ENCODE results near the gene RBM15. TPM values are rescaled to one million over a fixed set of nuclear protein-coding genes. Genes with fewer than 3 reads are reported as not detected.

RBM15 gene
- total and polyA plus RNA-seq, 2 donors (not counting 1 experiment from before 2014, with no cell fraction given) = 23.7 to 97.7 TPM

GRCh38 chr1:110309139-110309538 lies 30.0 kb upstream of the RBM15 start:
- H3K9ac ChIP-seq (ENCODE audit: low read length) = no peak overlapping the region
- no peak overlapping the region for H3K4me3 ChIP-seq (ENCODE audit: control extremely low read depth in 1 of 5, extremely low read depth in 1 of 5, insufficient read depth in 1 of 5, low read depth in 2 of 5, low read length in 4 of 5)
- intact Hi-C loops (cut with micrococcal nuclease) = no loop called here
- ChIA-PET POLR2A (no interaction called here), CTCF (interaction anchor here (6.1 to 19.5 kb wide), 2 partner anchors 101 to 152 kb away, joined by 82 to 838 read pairs; partner anchors contain the start of gene KCNC4)
- ATAC-seq (ENCODE audit: low read depth) (no peak), DNase-seq (no peak)
- no peak overlapping the region for H3K4me2 ChIP-seq (replicated peaks; ENCODE audit: low read depth, low read length, poor library complexity, severe bottlenecking)
- Mint-ChIP-seq H3K4me1 (no peaks in the 10 kb centered on the region), H3K27me3 (no peaks in the 10 kb centered on the region), H3K9me3 (ENCODE audit: insufficient read depth) (no peaks in the 10 kb centered on the region), H3K4me3 (no peak overlapping the region), H3K27ac (no peak overlapping the region)
- no peaks in the 10 kb centered on the region for H3K79me2 ChIP-seq (ENCODE audit: control insufficient read depth, insufficient read depth, low read length)
- no peak overlapping the region for H3K27ac ChIP-seq (ENCODE audit: low read length in 2 of 2)
- H3K27me3 ChIP-seq (replicated peaks in 1 of 4; ENCODE audit: control extremely low read depth in 1 of 4, control insufficient read depth in 3 of 4, insufficient read depth in 4 of 4, low read length in 3 of 4) = no peaks in the 10 kb centered on the region
- H4K20me1 ChIP-seq (ENCODE audit: control insufficient read depth, insufficient read depth, low read length, poor library complexity, severe bottlenecking) = no peaks in the 10 kb centered on the region
- peaks cover 0 to 4% of the 10 kb centered on the region in 2 donors for H3K4me1 ChIP-seq (ENCODE audit: control insufficient read depth in 2 of 2, insufficient read depth in 2 of 2, low read length in 2 of 2)
- 100% methylated on average over 1 of the region's 1 CpG for WGBS (ENCODE audit: insufficient coverage)
- H2AFZ ChIP-seq (ENCODE audit: insufficient read depth, low read depth, low read length, poor library complexity, severe bottlenecking) = no peak overlapping the region
- H3K9me3 ChIP-seq (ENCODE audit: control extremely low read depth in 1 of 3, control insufficient read depth in 2 of 3, insufficient read depth in 1 of 3, low read length in 2 of 3) = no peaks in the 10 kb centered on the region
- H3K36me3 ChIP-seq (replicated peaks in 1 of 2; ENCODE audit: control extremely low read depth in 1 of 2, control insufficient read depth in 1 of 2, extremely low read depth in 1 of 2, insufficient read depth in 2 of 2, low read length in 1 of 2) = no peaks in the 10 kb centered on the region
- TF ChIP-seq EZH2 (IDR thresholded peaks at IDR 0.05; ENCODE audit: borderline replicate concordance, insufficient read depth, low read depth, low read length, poor library complexity, severe bottlenecking) (no peak), CTCF (IDR thresholded peaks at IDR 0.05) (no peak)

- Mint-ChIP-seq H3K4me1 (no peaks in the 10 kb centered on the region), H3K4me3 (no peak overlapping the region), H3K9me3 (ENCODE audit: insufficient read depth) (no peaks in the 10 kb centered on the region), H3K27me3 (no peaks in the 10 kb centered on the region), H3K27ac (no peak overlapping the region)
- Histone ChIP-seq H3K9ac (ENCODE audit: low read length) (no peak overlapping the region), H3K4me2 (replicated peaks; ENCODE audit: low read depth, low read length, poor library complexity, severe bottlenecking) (no peak overlapping the region), H3K27me3 (replicated peaks in 1 of 4; ENCODE audit: control extremely low read depth in 1 of 4, control insufficient read depth in 3 of 4, insufficient read depth in 4 of 4, low read length in 3 of 4) (no peaks in the 10 kb centered on the region), H3K79me2 (ENCODE audit: control insufficient read depth, insufficient read depth, low read length) (no peaks in the 10 kb centered on the region), H3K36me3 (replicated peaks in 1 of 2; ENCODE audit: control extremely low read depth in 1 of 2, control insufficient read depth in 1 of 2, extremely low read depth in 1 of 2, insufficient read depth in 2 of 2, low read length in 1 of 2) (no peaks in the 10 kb centered on the region), H3K4me1 (ENCODE audit: control insufficient read depth in 2 of 2, insufficient read depth in 2 of 2, low read length in 2 of 2) (peaks cover 0 to 4% of the 10 kb centered on the region in 2 donors), H3K4me3 (ENCODE audit: control extremely low read depth in 1 of 5, extremely low read depth in 1 of 5, insufficient read depth in 1 of 5, low read depth in 2 of 5, low read length in 4 of 5) (no peak overlapping the region), H3K27ac (ENCODE audit: low read length in 2 of 2) (no peak overlapping the region), H4K20me1 (ENCODE audit: control insufficient read depth, insufficient read depth, low read length, poor library complexity, severe bottlenecking) (no peaks in the 10 kb centered on the region), H3K9me3 (ENCODE audit: control extremely low read depth in 1 of 3, control insufficient read depth in 2 of 3, insufficient read depth in 1 of 3, low read length in 2 of 3) (no peaks in the 10 kb centered on the region), H2AFZ (ENCODE audit: insufficient read depth, low read depth, low read length, poor library complexity, severe bottlenecking) (no peak overlapping the region)
- POLR2A ChIA-PET = no interaction called here
- ATAC-seq (ENCODE audit: low read depth) (no peak), DNase-seq (no peak)
- TF ChIP-seq CTCF (IDR thresholded peaks at IDR 0.05) = no peak
- TF ChIP-seq EZH2 (IDR thresholded peaks at IDR 0.05; ENCODE audit: borderline replicate concordance, insufficient read depth, low read depth, low read length, poor library complexity, severe bottlenecking) = no peak
- intact Hi-C loops (cut with micrococcal nuclease) = no loop called here
- CTCF ChIA-PET = interaction anchor here (1.3 to 19.5 kb wide), 5 partner anchors 58 to 187 kb away, joined by 3 to 838 read pairs (median 10); partner anchors contain the start of gene KCNC4
- WGBS (ENCODE audit: insufficient coverage) = 96% methylated on average over 3 of the region's 3 CpGs
Measured at GRCh38 chr1:110309767-110310166, 29.4 kb upstream of the RBM15 start.

All from B cell (primary cell).